Activated CD8-positive, alpha-beta memory T cell treated with anti-CD3 and anti-CD28 coated beads, Interleukin-2, amount 50 U/mL, for 48 hours (primary cell): Measurements from ENCODE around the gene ZNF595.
"Not testable (repeated sequence)": the region's sequence is repeated elsewhere in the genome, so short reads cannot be mapped to it uniquely, and the experiment has no call there.

Source experiments
- DNase-seq: peaks from one replicate; pipeline ENCODE4 v3.0.0-alpha.2; 2020

ZNF595 gene

GRCh38 chr4:52804-53479, at the start of gene ZNF595:
Gene ZNF595 (plus strand): TSS chr4:53321. CDS start chr4:53489, 168 bp downstream.
- DNase-seq, result peak; percentile 51

GRCh38 chr4:9937-10870, 42.9 kb upstream of the ZNF595 start:
- peak; percentile 47 for DNase-seq

GRCh38 chr4:11095-11815, 41.9 kb upstream of the ZNF595 start:
- not testable (repeated sequence) for DNase-seq

- peak; percentile 62 for DNase-seq
Measured at GRCh38 chr4:11816-12417, 41.2 kb upstream of the ZNF595 start.

GRCh38 chr4:18128-18527, 35.0 kb upstream of the ZNF595 start:
- not testable (repeated sequence) for DNase-seq

- not testable (repeated sequence) for DNase-seq
Measured at GRCh38 chr4:18589-18988, 34.5 kb upstream of the ZNF595 start.

GRCh38 chr4:22882-23281, 30.2 kb upstream of the ZNF595 start:
- DNase-seq, result not testable (repeated sequence)

- not testable (repeated sequence) for DNase-seq
Measured at GRCh38 chr4:24359-24758, 28.8 kb upstream of the ZNF595 start.

GRCh38 chr4:27501-27900, 25.6 kb upstream of the ZNF595 start:
- not testable (repeated sequence) for DNase-seq

GRCh38 chr4:28767-29542, 24.2 kb upstream of the ZNF595 start:
- peak; percentile 51 for DNase-seq

- not testable (repeated sequence) for DNase-seq
Measured at GRCh38 chr4:33314-33713, 19.8 kb upstream of the ZNF595 start.

GRCh38 chr4:36559-37415, 16.3 kb upstream of the ZNF595 start:
- not testable (repeated sequence) for DNase-seq

- DNase-seq, result not testable (repeated sequence)
Measured at GRCh38 chr4:38202-38601, 14.9 kb upstream of the ZNF595 start.

- not testable (repeated sequence) for DNase-seq
Measured at GRCh38 chr4:43375-43774, 9.7 kb upstream of the ZNF595 start.

- DNase-seq, result not testable (repeated sequence)
Measured at GRCh38 chr4:51253-51652, 1.9 kb upstream of the ZNF595 start.

GRCh38 chr4:51655-52277, 1.4 kb upstream of the ZNF595 start:
- not testable (repeated sequence) for DNase-seq

GRCh38 chr4:53521-53920, 400 bp downstream of the ZNF595 start:
- not testable (repeated sequence) for DNase-seq

GRCh38 chr4:64733-65132, 11.6 kb downstream of the ZNF595 start:
- not testable (repeated sequence) for DNase-seq

- no peak for DNase-seq
Measured at GRCh38 chr4:71830-72229, 18.7 kb downstream of the ZNF595 start.

GRCh38 chr4:85951-86350, 32.8 kb downstream of the ZNF595 start:
- no peak for DNase-seq
